Measurements from ENCODE around the gene WDFY2.

DNA sequence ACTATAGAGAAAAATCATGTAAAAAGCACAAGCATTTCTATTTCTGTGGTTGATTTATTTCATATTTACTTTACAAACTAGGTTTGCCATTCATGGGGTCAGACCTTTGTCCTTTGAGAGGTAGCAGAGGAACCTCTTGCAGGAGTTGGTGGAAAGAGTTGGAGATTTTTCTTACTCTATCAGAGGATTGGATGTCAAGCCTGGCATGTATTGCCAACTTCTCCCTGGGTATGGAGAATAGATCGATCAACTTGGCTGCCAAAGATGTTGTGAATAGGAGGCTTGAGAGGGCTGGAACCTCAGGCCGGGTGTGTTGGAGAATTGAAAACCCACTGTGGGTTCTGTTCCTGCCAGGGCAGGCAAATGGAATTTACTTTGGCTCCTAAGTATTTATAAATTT, 81.2 kb downstream of the WDFY2 start:
- no peak for TF ChIP-seq POLR2AphosphoS5 (IDR thresholded peaks at IDR 0.05; ENCODE audit: borderline replicate concordance, low read depth, low read length)
- TF ChIP-seq EZH2 (IDR thresholded peaks at IDR 0.05): no peak
- no peak for TF ChIP-seq FOXP2 (optimal IDR thresholded peaks at IDR 0.05; ENCODE audit: control extremely low read depth, extremely low read length, insufficient read depth)
